Measurements from ENCODE around the gene HINT3.
"Not testable (repeated sequence)": the region's sequence is repeated elsewhere in the genome, so short reads cannot be mapped to it uniquely, and the experiment has no call there.

Gene HINT3

GRCh38 chr6:126010040-126010439 lies 53.5 kb downstream of the HINT3 start:
- H3K27ac ChIP-seq: no peak overlapping the region
- TF ChIP-seq ZFX (IDR thresholded peaks at IDR 0.05; ENCODE audit: borderline replicate concordance) (no peak), CTCF (IDR thresholded peaks at IDR 0.05) (no peak)

- TF ChIP-seq CTCF (IDR thresholded peaks at IDR 0.05) (no peak), ZFX (IDR thresholded peaks at IDR 0.05; ENCODE audit: borderline replicate concordance) (no peak)
- H3K27ac ChIP-seq: no peak overlapping the region
These were observed 59.3 kb downstream of the HINT3 start for GRCh38 chr6:126015863-126016262.

GRCh38 chr6:126016591-126016990 lies 60.0 kb downstream of the HINT3 start:
- TF ChIP-seq CTCF (IDR thresholded peaks at IDR 0.05): no peak
- TF ChIP-seq ZFX (IDR thresholded peaks at IDR 0.05; ENCODE audit: borderline replicate concordance): no peak
- no peak overlapping the region for H3K27ac ChIP-seq

GRCh38 chr6:126017668-126018067 lies 61.1 kb downstream of the HINT3 start:
- TF ChIP-seq ZFX (IDR thresholded peaks at IDR 0.05; ENCODE audit: borderline replicate concordance): no peak
- no peak for TF ChIP-seq CTCF (IDR thresholded peaks at IDR 0.05)
- H3K27ac ChIP-seq: no peak overlapping the region

- no peak overlapping the region for H3K27ac ChIP-seq
- TF ChIP-seq ZFX (IDR thresholded peaks at IDR 0.05; ENCODE audit: borderline replicate concordance) (no peak), CTCF (IDR thresholded peaks at IDR 0.05) (no peak)
These were observed 63.9 kb downstream of the HINT3 start for GRCh38 chr6:126020305-126021050.

- H3K27ac ChIP-seq: not testable (repeated sequence)
These were observed 66.9 kb downstream of the HINT3 start for GRCh38 chr6:126023474-126023873.

- no peak for TF ChIP-seq ZFX (IDR thresholded peaks at IDR 0.05; ENCODE audit: borderline replicate concordance)
- TF ChIP-seq CTCF (IDR thresholded peaks at IDR 0.05): no peak
- no peak overlapping the region for H3K27ac ChIP-seq
These were observed 69.4 kb downstream of the HINT3 start for GRCh38 chr6:126026001-126026400.

GRCh38 chr6:126027601-126028000 lies 71.0 kb downstream of the HINT3 start:
- H3K27ac ChIP-seq: no peak overlapping the region
- no peak for TF ChIP-seq ZFX (IDR thresholded peaks at IDR 0.05; ENCODE audit: borderline replicate concordance)
- no peak for TF ChIP-seq CTCF (IDR thresholded peaks at IDR 0.05)
